Tibial nerve (tissue), 4 donors: ENCODE measurements around the gene OGN. TPM values are rescaled to one million over a fixed set of nuclear protein-coding genes. Genes with fewer than 3 reads are reported as not detected.
A peak's percentile ranks its signal among the peaks of the same experiment; 100 is the strongest.

Experiments used
- DNase-seq, 2 donors: peaks; one replicate each; pipeline ENCODE4 v3.0.0-alpha.2; 2019; ENCODE audit warnings: low spot score in 2 of 2
- H3K27ac ChIP-seq, 4 donors: fragments of 200-600 bp; sonication (generic) in 3 of 4; one replicate each; pipeline ENCODE4 v1.5.1; 2017 to 2019; ENCODE audit warnings: mild to moderate bottlenecking in 1 of 4
- H3K27me3 ChIP-seq, 2 donors: fragments of 200-600 bp; sonication (generic) in 1 of 2; one replicate each; pipeline versions ENCODE4 v1.5.1 to v1.6.0; 2017 to 2019
- H3K36me3 ChIP-seq, 3 donors: fragments of 200-600 bp; sonication (generic); one replicate each; pipeline ENCODE4 v1.5.1; 2018 to 2019
- H3K4me1 ChIP-seq, 4 donors: fragments of 200-600 bp; sonication (generic) in 3 of 4; one replicate each; pipeline ENCODE4 v1.5.1; 2017 to 2019
- H3K4me3 ChIP-seq, 4 donors: fragments of 200-600 bp; sonication (generic) in 3 of 4; one replicate each; pipeline ENCODE4 v1.5.1; 2017 to 2019; ENCODE audit warnings: mild to moderate bottlenecking in 1 of 4, moderate library complexity in 1 of 4
- H3K9me3 ChIP-seq, 4 donors: fragments of 200-600 bp; sonication (generic) in 3 of 4; one replicate each; pipeline ENCODE4 v1.5.1; 2017 to 2019
- EP300 ChIP-seq, 2 donors: sonication (generic); formaldehyde crosslinking; IDR thresholded peaks; one replicate each; pipeline ENCODE4 v1.6.1; 2017; ENCODE audit warnings: antibody characterized with exemption in 2 of 2, mild to moderate bottlenecking in 1 of 2
- POLR2A ChIP-seq, 2 donors: fragments of 450-650 bp; IDR thresholded peaks; one replicate each; pipeline ENCODE4 v1.6.1; 2017; ENCODE audit warnings: antibody characterized with exemption in 2 of 2, mild to moderate bottlenecking in 2 of 2, moderate library complexity in 2 of 2
- WGBS, 2 donors: methylation state at CpG; one replicate each; pipeline ENCODE4 v1.1.5; 2018; 5-methylcytosine and 5-hydroxymethylcytosine counted together
- total RNA-seq, 4 donors: library from RNA; depleted of rRNA; stranded (reverse); fragments of >200 nt; gene quantifications; one replicate each; pipeline ENCODE4 v1.1.0, GENCODE V29; 2016
- TF ChIP-seq, protein P1 (sequence below), 5 experiments: fragments of 200-600 bp in 3 of 5; fragments of 450-650 bp in 2 of 5; sonication (generic) in 3 of 5; IDR thresholded peaks; one replicate each; pipeline ENCODE4 v1.5.1; 2016 to 2019; ENCODE audit warnings: antibody characterized with exemption in 5 of 5, mild to moderate bottlenecking in 3 of 5, moderate library complexity in 2 of 5

Gene OGN, protein sequence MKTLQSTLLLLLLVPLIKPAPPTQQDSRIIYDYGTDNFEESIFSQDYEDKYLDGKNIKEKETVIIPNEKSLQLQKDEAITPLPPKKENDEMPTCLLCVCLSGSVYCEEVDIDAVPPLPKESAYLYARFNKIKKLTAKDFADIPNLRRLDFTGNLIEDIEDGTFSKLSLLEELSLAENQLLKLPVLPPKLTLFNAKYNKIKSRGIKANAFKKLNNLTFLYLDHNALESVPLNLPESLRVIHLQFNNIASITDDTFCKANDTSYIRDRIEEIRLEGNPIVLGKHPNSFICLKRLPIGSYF
- total RNA-seq, result 10 to 100 TPM in 3 of 4 donors, 1 to 10 TPM in 1; 4.2 to 33.9 (median 18.4) TPM

GRCh38 chr9:92404042-92404836, at the start of gene OGN:
TSS of gene OGN (minus strand) at chr9:92404578. CDS start at chr9:92403407, 1,171 bp downstream.
- Histone ChIP-seq H3K4me1 (peaks cover 0 to 28% (median 11%) of the 10 kb centered on the region in 4 donors), H3K27me3 (no peaks in the 10 kb centered on the region), H3K9me3 (no peaks in the 10 kb centered on the region), H3K4me3 (peak within 1 kb of the TSS in 3 of 4 donors; percentile 4 to 31 (median 6)), H3K27ac (peak within 1 kb of the TSS in 1 of 4 donors; percentile 75), H3K36me3 (no peaks in the 10 kb centered on the region)
- TF ChIP-seq, protein P1, sequence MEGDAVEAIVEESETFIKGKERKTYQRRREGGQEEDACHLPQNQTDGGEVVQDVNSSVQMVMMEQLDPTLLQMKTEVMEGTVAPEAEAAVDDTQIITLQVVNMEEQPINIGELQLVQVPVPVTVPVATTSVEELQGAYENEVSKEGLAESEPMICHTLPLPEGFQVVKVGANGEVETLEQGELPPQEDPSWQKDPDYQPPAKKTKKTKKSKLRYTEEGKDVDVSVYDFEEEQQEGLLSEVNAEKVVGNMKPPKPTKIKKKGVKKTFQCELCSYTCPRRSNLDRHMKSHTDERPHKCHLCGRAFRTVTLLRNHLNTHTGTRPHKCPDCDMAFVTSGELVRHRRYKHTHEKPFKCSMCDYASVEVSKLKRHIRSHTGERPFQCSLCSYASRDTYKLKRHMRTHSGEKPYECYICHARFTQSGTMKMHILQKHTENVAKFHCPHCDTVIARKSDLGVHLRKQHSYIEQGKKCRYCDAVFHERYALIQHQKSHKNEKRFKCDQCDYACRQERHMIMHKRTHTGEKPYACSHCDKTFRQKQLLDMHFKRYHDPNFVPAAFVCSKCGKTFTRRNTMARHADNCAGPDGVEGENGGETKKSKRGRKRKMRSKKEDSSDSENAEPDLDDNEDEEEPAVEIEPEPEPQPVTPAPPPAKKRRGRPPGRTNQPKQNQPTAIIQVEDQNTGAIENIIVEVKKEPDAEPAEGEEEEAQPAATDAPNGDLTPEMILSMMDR (IDR thresholded peaks at IDR 0.05), result no peak
- TF ChIP-seq POLR2A (IDR thresholded peaks at IDR 0.05) (no peak), EP300 (IDR thresholded peaks at IDR 0.05) (no peak)
- WGBS, 2 donors, result 61 to 64% methylated on average over 5 of the region's 5 CpGs
- DNase-seq, result no peak

DNA sequence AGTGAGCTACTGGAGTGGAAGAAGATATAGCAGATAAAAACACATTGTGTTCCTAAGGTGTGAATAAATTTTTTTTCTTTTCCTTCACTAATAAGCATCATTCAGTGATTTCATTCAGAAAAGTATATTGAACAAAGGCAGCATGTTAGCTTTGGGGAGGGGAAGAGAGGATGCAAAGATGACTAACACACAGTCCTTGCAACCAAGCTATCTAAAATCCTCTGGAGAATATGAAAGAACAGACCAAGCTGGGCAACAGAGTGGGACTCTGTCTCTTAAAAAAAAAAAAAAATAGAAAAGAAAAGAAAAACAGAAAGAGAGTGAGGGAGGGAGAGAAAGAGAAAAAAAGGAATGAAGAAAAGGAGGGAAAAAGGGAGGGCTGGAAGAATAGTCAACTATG, 42.2 kb upstream of the OGN start:
- TF ChIP-seq EP300 (IDR thresholded peaks at IDR 0.05) (no peak), POLR2A (IDR thresholded peaks at IDR 0.05) (no peak)
- TF ChIP-seq, protein P1 (IDR thresholded peaks at IDR 0.05), result no peak
- no peak for DNase-seq
- no peak overlapping the region for H3K4me3 ChIP-seq
- no peaks in the 10 kb centered on the region for H3K36me3 ChIP-seq
- H3K27me3 ChIP-seq, result no peaks in the 10 kb centered on the region
- H3K9me3 ChIP-seq, result no peaks in the 10 kb centered on the region
- no peaks in the 10 kb centered on the region for H3K4me1 ChIP-seq
- H3K27ac ChIP-seq, result no peak overlapping the region

- no peaks in the 10 kb centered on the region for H3K27me3 ChIP-seq
- no peak overlapping the region for H3K27ac ChIP-seq
- no peak for TF ChIP-seq POLR2A (IDR thresholded peaks at IDR 0.05)
- TF ChIP-seq, protein P1 (IDR thresholded peaks at IDR 0.05), result no peak
- TF ChIP-seq EP300 (IDR thresholded peaks at IDR 0.05), result no peak
- DNase-seq, result no peak
- WGBS, 2 donors, result 88 to 92% methylated on average over 4 of the region's 4 CpGs
- H3K4me1 ChIP-seq, result no peaks in the 10 kb centered on the region
- no peak overlapping the region for H3K4me3 ChIP-seq
- H3K9me3 ChIP-seq, result no peaks in the 10 kb centered on the region
- H3K36me3 ChIP-seq, result no peaks in the 10 kb centered on the region
Observed at GRCh38 chr9:92444841-92445240, 40.5 kb upstream of the OGN start.

- no peaks in the 10 kb centered on the region for H3K9me3 ChIP-seq
- H3K4me1 ChIP-seq, result peaks cover 0 to 5% (median 2%) of the 10 kb centered on the region in 4 donors
- no peaks in the 10 kb centered on the region for H3K36me3 ChIP-seq
- H3K27ac ChIP-seq, result no peak overlapping the region
- 67 to 68% methylated on average over 6 of the region's 6 CpGs for WGBS, 2 donors
- no peaks in the 10 kb centered on the region for H3K27me3 ChIP-seq
- H3K4me3 ChIP-seq, result no peak overlapping the region
- TF ChIP-seq, protein P1 (IDR thresholded peaks at IDR 0.05), result no peak
- TF ChIP-seq EP300 (IDR thresholded peaks at IDR 0.05) (no peak), POLR2A (IDR thresholded peaks at IDR 0.05) (no peak)
- no peak for DNase-seq
Observed at GRCh38 chr9:92440751-92441046, 36.3 kb upstream of the OGN start.
